Neutrophil (primary cell): ENCODE results near the gene PUM1.
A peak's percentile ranks its signal among the peaks of the same experiment; 100 is the strongest.

Experiments used
- H3K27ac ChIP-seq: fragments of 200-600 bp; sonication (generic); 2 replicates; pipeline ENCODE4 v1.5.1; 2016; ENCODE audit warnings: mild to moderate bottlenecking, moderate library complexity
- H3K27me3 ChIP-seq: fragments of 200-600 bp; sonication (generic); 2 replicates; pipeline ENCODE4 v1.6.0; 2016; ENCODE audit warnings: mild to moderate bottlenecking
- H3K36me3 ChIP-seq: fragments of 200-600 bp; sonication (generic); 2 replicates; pipeline ENCODE4 v1.5.1; 2017
- H3K4me1 ChIP-seq, 2 experiments: fragments of 200-600 bp in 1 of 2; sonication (generic) in 1 of 2; 1 replicate in 1 of 2; 2 replicates in 1 of 2; pipeline versions ENCODE4 v1.5.1 to v1.6.1; 2013 to 2016; ENCODE audit warnings: low read depth in 1 of 2, low read length in 1 of 2, mild to moderate bottlenecking in 1 of 2, moderate library complexity in 1 of 2; ENCODE audit not compliant: control insufficient read depth in 1 of 2, insufficient read depth in 1 of 2
- H3K4me3 ChIP-seq, 2 experiments: fragments of 200-600 bp in 1 of 2; sonication (generic) in 1 of 2; 1 replicate in 1 of 2; 2 replicates in 1 of 2; pipeline ENCODE4 v1.5.1; 2013 to 2016; ENCODE audit warnings: low read depth in 1 of 2, low read length in 1 of 2, mild to moderate bottlenecking in 1 of 2, moderate library complexity in 1 of 2
- H3K9me3 ChIP-seq: fragments of 200-600 bp; sonication (generic); 2 replicates; pipeline ENCODE4 v1.5.1; 2016
- CTCF ChIP-seq: fragments of 200-600 bp; sonication (generic); IDR thresholded peaks from 2 replicates; pipeline ENCODE4 v1.5.1; 2016; ENCODE audit warnings: antibody characterized with exemption

The PUM1 gene

GRCh38 chr1:30915491-30916230 is 149.9 kb downstream of the PUM1 start:
- no peak overlapping the region for H3K27ac ChIP-seq
- no peak overlapping the region for H3K4me3 ChIP-seq
- H3K27me3 ChIP-seq, result peaks cover 21% of the 10 kb centered on the region
- no peak for TF ChIP-seq CTCF
- H3K4me1 ChIP-seq, result peaks cover 31 to 33% of the 10 kb centered on the region in 2 experiments
- H3K36me3 ChIP-seq, result no peaks in the 10 kb centered on the region
- H3K9me3 ChIP-seq, result no peaks in the 10 kb centered on the region

GRCh38 chr1:30914931-30915330 is 150.6 kb downstream of the PUM1 start:
- H3K9me3 ChIP-seq, result no peaks in the 10 kb centered on the region
- H3K27ac ChIP-seq, result no peak overlapping the region
- peaks cover 31 to 33% of the 10 kb centered on the region in 2 experiments for H3K4me1 ChIP-seq
- no peak for TF ChIP-seq CTCF
- peaks cover 25% of the 10 kb centered on the region for H3K27me3 ChIP-seq
- no peaks in the 10 kb centered on the region for H3K36me3 ChIP-seq
- no peak overlapping the region for H3K4me3 ChIP-seq

GRCh38 chr1:30914587-30914922 is 151.0 kb downstream of the PUM1 start:
- no peaks in the 10 kb centered on the region for H3K9me3 ChIP-seq
- no peak overlapping the region for H3K27ac ChIP-seq
- H3K36me3 ChIP-seq, result no peaks in the 10 kb centered on the region
- no peak overlapping the region for H3K4me3 ChIP-seq
- H3K4me1 ChIP-seq, result peaks cover 31 to 32% of the 10 kb centered on the region in 2 experiments
- no peak for TF ChIP-seq CTCF
- H3K27me3 ChIP-seq, result peaks cover 25% of the 10 kb centered on the region

- Histone ChIP-seq H3K27me3 (peaks cover 31% of the 10 kb centered on the region), H3K4me1 (peaks cover 25 to 27% of the 10 kb centered on the region in 2 experiments), H3K27ac (peak overlapping the region; percentile 41), H3K4me3 (no peak overlapping the region), H3K9me3 (no peaks in the 10 kb centered on the region), H3K36me3 (no peaks in the 10 kb centered on the region)
- no peak for TF ChIP-seq CTCF
Measured at GRCh38 chr1:30912913-30913652, 152.4 kb downstream of the PUM1 start.

GRCh38 chr1:30912224-30912623 is 153.3 kb downstream of the PUM1 start:
- Histone ChIP-seq H3K4me3 (no peak overlapping the region), H3K9me3 (no peaks in the 10 kb centered on the region), H3K27me3 (peaks cover 39% of the 10 kb centered on the region), H3K36me3 (no peaks in the 10 kb centered on the region), H3K4me1 (peaks cover 27 to 29% of the 10 kb centered on the region in 2 experiments), H3K27ac (no peak overlapping the region)
- TF ChIP-seq CTCF, result no peak
